HG03095 (cell line): ENCODE data around the gene UROD.
"Not testable (repeated sequence)": the region's sequence is repeated elsewhere in the genome, so short reads cannot be mapped to it uniquely, and the experiment has no call there.

Experiments
- ATAC-seq: cut with Tn5 transposase; IDR thresholded peaks from one replicate; pipeline ENCODE4 v1.9.1; 2021; ENCODE audit warnings: moderate library complexity; ENCODE audit not compliant: unreplicated experiment

Gene UROD

DNA sequence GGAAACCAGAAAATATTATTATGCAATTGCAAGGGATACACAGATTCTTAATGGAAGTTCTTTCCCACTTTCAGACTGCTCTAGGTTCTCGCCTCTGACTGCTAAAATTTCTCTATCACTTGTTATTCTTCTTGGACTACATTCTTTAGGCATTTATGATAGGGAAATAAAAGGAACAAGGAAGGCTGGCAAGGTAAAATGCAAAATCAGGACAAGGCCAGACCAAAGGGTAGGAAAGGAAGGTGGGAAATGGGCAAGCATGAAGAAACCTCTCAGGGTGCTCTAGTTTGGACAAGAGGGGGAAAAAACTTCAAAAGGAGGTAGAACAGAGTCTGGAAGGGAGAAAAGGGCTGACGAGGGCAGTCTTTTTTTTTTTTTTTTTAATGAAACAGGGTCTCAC, 26.2 kb downstream of the UROD start:
- no peak for ATAC-seq

GRCh38 chr1:45038661-45039364, 26.8 kb downstream of the UROD start:
- ATAC-seq = no peak

GRCh38 chr1:45040297-45040696, 28.2 kb downstream of the UROD start:
- no peak for ATAC-seq

GRCh38 chr1:45043094-45043493, 31.0 kb downstream of the UROD start:
- ATAC-seq = no peak

DNA sequence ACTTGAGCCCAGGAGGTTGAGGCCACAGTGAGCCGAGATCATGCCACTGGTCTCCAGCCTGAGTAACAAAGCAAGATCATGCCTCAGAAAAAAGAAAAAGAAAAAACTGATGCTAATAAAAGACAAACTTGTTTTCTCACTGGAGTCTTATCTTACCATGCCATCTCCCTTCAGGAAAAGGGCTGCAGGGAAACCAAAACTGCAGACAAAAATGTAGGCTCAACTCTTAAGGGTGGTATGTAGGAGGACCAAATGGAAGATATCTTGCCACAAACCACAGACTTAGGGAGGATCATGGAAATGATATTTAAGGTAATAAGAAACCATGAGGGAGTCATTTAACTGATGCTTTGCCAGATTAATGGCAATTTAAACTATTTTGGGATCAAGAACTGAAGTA, 32.9 kb downstream of the UROD start:
- ATAC-seq = no peak

DNA sequence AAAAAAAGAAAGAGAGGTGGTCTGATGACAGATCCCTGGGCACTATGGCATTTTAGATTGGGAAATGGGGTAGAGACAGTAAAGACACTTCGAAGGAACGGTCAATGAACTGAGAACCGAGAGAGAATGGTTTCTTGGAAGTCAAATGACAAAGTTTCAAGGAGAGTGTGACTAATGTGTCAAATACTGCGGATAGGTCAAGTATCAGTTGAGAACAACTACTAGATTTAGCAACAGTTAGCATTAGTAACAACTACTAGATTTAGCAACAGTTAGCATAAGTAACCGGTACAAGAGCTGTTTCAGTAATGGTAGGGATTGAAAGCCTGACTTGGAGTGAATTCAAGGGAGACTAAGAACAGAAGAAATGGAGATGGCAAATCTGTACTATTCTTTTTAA, 35.0 kb downstream of the UROD start:
- no peak for ATAC-seq

DNA sequence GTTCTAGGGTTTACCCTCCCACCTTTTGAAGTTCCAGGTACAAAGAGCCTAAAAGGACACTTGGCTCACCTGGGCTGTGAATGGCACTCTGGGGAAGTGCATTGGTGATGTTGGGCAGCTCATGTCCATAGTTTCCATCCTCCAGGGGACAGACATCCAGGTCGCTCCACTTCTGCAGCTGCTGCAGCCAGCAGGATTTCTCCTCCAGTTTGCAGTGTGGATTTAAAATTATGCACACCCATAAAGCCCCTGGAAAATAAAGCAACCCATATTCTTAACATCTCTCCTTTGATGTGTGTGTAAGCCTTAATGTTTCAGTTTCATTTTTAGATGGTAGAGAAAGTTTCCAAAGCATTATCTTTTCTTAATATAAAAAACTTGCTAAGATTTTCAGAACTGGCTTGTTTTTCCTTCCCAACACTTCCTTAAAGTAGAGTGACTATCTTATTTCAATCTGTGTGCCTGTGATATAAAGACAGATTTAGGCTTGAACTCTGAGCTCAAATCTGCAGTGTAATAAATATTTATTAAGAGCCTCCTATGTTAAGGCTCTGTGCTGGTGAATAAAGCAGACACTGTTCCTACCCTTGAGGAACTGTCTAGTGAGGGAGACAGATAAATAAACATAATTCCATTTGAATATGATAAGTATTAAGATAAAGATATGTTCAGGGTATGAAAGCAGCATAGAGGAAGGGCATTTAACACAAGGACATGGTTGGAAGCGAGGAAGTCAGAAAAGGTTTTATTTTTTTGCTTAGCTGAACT, 39.1 kb downstream of the UROD start:
- no peak for ATAC-seq

- ATAC-seq = no peak
These were observed 45.5 kb downstream of the UROD start for GRCh38 chr1:45057542-45057941.

GRCh38 chr1:45059829-45060228, 47.8 kb downstream of the UROD start:
- ATAC-seq = no peak

GRCh38 chr1:45062463-45062862, 50.4 kb downstream of the UROD start:
- not testable (repeated sequence) for ATAC-seq

DNA sequence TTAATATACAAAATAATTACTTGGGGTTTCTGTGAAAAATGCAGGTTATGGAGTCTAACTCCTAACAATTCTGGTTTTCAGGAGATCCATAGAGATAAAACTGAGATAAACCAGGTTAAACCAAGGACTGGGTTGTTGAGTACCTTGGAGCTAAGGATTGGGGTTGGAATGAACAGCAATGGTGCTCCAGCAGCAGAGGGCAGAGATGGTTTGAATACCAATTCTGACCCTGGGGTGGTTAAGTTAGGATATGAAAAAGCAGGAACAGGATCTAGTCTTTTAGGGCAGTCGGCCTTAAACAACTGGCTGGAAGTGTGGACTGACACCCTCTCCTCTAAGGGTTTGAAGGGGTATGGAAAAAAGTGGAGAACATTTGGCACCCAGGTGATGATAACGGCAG, 53.0 kb downstream of the UROD start:
- no peak for ATAC-seq
